WI38 (cell line): ENCODE results near the gene PTGES3L.

Experiments
- H3K4me3 ChIP-seq: 2 replicates; pipeline ENCODE4 v1.5.1; 2011; ENCODE audit warnings: low read depth, mild to moderate bottlenecking, control low read depth, low read length
- CTCF ChIP-seq: IDR thresholded peaks from 2 replicates; pipeline ENCODE4 v1.5.1; 2012; ENCODE audit warnings: low read depth, mild to moderate bottlenecking, control low read depth, low read length

The PTGES3L gene

DNA sequence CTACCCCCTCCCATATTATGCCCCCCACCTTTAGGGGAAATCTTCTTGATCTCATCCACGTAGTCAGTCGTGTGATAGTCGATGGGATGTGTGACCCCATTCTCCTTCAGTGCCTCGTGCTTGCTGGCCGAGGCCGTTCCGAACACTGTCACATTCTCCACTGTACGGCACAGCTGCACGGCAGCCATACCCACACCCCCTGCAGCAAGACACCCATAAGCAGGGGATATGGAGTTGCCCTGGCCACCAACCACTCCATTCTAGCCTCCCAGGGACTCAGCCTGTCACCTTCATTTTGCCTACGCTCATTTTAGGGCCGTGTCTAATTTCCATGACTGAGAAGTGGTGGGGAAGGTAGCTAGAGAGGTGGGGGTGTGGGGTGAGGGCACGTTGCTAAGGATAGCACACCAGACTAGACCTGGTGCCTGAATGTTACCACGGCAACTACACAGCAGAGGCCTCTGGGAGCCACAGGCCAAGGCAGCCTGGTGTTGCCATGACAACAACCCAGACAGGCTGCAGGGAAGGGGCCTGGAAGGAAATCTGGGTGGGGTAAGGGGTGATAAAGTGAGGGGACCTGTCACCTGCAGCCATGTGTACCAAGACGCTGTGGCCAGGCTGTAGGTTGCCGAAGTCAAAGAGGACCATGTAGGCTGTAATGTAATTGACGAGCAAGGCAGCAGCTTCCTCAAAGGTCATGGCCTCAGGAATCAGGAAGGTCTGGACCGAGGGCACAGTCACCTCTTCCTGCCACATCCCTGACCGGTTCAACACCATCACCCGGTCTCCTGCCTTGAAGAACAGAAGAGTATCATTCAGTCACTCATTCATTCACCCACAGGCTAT is 38.4 kb upstream of the PTGES3L start:
- TF ChIP-seq CTCF: no peak
- no peak overlapping the region for H3K4me3 ChIP-seq

GRCh38 chr17:43016216-43016615 is 36.3 kb upstream of the PTGES3L start:
- no peak overlapping the region for H3K4me3 ChIP-seq
- no peak for TF ChIP-seq CTCF

DNA sequence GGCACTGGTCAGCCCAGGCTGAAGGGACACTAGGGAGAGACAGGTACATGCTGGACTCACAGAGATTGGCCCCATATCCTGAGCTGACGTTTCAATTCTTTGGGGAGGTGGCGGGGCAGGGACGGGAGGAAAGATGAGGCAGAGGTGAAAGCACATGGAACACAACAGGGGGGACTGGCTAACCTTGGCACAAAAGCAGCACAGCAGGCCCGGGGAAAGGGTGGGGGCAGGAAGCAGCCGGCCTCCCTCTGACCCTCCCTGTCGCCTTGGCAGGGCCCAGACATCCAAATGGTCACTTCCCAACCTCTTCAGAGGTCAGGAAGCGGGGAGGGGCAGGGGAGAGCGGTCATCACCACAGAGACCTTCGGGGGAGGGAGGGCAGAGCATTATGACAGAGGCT is 35.7 kb upstream of the PTGES3L start:
- TF ChIP-seq CTCF: no peak
- H3K4me3 ChIP-seq: no peak overlapping the region

- TF ChIP-seq CTCF: no peak
- no peak overlapping the region for H3K4me3 ChIP-seq
Measured at GRCh38 chr17:43014649-43015542, 35.0 kb upstream of the PTGES3L start.

DNA sequence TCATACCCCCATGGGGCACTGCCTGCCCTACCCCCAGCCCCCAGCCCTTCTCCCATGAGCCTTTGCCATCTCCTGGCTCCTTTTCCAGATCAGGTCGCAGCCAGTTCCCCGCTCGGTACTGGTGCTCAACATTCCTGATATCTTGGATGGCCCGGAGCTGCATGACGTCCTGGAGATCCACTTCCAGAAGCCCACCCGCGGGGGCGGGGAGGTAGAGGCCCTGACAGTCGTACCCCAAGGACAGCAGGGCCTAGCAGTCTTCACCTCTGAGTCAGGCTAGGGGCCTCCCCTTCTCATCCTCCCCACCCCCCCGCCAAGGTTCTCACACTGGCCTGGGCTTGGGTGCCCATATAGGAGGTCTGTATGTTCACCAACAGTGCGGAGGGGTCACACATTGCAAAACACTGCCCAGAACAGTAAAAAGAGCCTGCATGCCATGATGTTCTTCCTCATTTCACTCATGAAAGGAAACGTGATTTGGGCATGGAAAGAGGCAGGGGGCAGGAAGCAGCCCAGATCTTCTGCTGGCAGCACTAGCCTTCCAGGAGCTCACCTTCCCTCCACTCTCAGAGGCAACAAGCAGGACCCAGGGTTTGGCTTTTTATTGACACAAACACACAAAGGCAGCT is 34.3 kb upstream of the PTGES3L start:
- H3K4me3 ChIP-seq: no peak overlapping the region
- no peak for TF ChIP-seq CTCF

DNA sequence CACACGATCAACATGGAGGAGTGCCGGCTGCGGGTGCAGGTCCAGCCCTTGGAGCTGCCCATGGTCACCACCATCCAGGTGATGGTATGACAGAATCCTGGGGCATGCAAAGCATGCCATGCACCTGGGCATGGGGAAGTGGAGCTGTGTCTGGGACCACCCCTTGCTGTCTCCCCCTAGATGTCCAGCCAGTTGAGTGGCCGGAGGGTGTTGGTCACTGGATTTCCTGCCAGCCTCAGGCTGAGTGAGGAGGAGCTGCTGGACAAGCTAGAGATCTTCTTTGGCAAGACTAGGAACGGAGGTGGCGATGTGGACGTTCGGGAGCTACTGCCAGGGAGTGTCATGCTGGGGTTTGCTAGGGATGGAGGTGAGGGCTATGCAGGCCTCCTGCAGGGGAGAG is 33.4 kb upstream of the PTGES3L start:
- no peak for TF ChIP-seq CTCF

More for the DNA sequence above, 33.4 kb upstream of the PTGES3L start:
- H3K4me3 ChIP-seq: no peak overlapping the region
